Left colon (tissue), 2 donors: ENCODE data around the gene AGRN. TPM values are rescaled to one million over a fixed set of nuclear protein-coding genes. Genes with fewer than 3 reads are reported as not detected.
A peak's percentile ranks its signal among the peaks of the same experiment; 100 is the strongest.
"Not testable (repeated sequence)": the region's sequence is repeated elsewhere in the genome, so short reads cannot be mapped to it uniquely, and the experiment has no call there.

Experiments used
- ATAC-seq: fragments of 200-7000 bp; cut with Tn5 transposase; one replicate; pipeline ENCODE4 v1.9.1; 2020; ENCODE audit warnings: mild to moderate bottlenecking, moderate library complexity
- DNase-seq, 2 donors: peaks; one replicate each; pipeline ENCODE4 v3.0.0-alpha.2; 2020
- intact Hi-C, 2 donors: fragments of 100-400 bp; cut with DNase I in 1 of 2; cut with micrococcal nuclease in 1 of 2; formaldehyde crosslinking; loops; one replicate each; pipeline versions ENCODE4 v1.11.2 to v1.14.0; 2022; cut with DNase I, micrococcal nuclease
- total RNA-seq, 2 donors: library from RNA; stranded (reverse); fragmentation: NEBNext Ultra II Directional; extraction: Animal tissue kit (Norgen Biotek cat#: 25700); gene quantifications; one replicate each; pipeline ENCODE4 v1.2.1, GENCODE V29; 2021
- donor health status: DM: no; HTN: no; CAD: no.
- donor health status: DM: yes; HTN: yes; CAD: no.

The AGRN gene
- total RNA-seq, 2 donors from 2014 or later: 54.0 to 59.5 TPM

DNA sequence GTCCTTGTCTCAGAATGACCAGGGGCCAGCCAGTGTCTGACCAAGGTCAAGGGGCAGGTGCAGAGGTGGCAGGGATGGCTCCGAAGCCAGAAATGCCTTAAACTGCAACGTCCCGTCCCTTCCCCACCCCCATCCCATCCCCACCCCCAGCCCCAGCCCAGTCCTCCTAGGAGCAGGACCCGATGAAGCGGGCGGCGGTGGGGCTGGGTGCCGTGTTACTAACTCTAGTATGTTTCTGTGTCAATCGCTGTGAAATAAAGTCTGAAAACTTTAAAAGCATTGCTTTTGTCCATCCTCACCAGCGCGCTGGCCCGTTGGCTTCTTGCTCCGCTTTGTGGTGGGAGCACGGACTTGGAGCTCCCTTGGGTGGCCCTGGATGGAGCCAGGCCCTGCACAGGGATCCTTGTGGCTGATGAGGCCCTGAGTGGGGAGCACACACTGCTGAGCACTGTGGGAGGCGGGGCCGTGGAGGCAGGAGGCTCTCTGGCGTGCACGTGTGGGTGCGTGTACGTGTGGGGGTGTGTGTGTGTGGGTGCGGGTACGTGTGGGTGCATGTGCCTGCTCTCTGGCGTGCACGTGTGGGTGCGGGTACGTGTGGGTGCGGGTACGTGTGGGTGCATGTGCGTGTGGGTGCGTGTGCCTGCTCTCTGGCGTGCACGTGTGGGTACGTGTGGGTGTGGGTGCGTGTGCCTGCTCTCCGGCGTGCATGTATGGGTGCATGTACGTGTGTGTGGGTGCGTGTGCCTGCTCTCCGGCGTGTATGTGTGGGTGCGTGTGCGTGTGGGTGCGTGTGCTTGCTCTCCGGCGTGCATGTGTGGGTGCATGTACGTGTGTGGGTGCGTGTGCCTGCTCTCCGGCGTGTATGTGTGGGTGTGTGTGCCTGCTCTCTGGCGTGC, 36.2 kb downstream of the AGRN start:
- ATAC-seq (no peak), DNase-seq (no peak)
- intact Hi-C loops: no loop called here

DNA sequence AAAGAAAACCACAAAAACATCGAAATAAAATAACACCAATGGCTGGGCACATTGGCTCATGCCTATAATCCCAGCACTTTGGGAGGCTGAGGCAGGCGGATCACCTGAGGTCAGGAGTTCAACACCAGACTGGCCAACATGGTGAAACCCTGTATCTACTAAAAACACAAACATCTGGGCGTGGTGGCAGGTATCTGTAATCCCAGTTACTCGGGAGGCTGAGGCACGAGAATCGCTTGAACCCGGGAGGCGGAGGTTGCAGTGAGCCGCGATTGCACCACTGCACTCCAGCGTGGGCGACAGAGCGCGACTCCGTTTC, 37.8 kb downstream of the AGRN start:
- intact Hi-C loops, ATAC-seq: not testable (repeated sequence)

GRCh38 chr1:1058088-1058905, 38.4 kb downstream of the AGRN start:
- no peak for ATAC-seq
- no peak for DNase-seq
- intact Hi-C loops: no loop called here

More for the DNA sequence above, 37.8 kb downstream of the AGRN start:
- not testable (repeated sequence) for DNase-seq

- DNase-seq: peak in 1 of 2 donors; percentile 39
- intact Hi-C loops: no loop called here
- ATAC-seq: peak; percentile 17
These were observed 39.1 kb downstream of the AGRN start for GRCh38 chr1:1058921-1059493.

DNA sequence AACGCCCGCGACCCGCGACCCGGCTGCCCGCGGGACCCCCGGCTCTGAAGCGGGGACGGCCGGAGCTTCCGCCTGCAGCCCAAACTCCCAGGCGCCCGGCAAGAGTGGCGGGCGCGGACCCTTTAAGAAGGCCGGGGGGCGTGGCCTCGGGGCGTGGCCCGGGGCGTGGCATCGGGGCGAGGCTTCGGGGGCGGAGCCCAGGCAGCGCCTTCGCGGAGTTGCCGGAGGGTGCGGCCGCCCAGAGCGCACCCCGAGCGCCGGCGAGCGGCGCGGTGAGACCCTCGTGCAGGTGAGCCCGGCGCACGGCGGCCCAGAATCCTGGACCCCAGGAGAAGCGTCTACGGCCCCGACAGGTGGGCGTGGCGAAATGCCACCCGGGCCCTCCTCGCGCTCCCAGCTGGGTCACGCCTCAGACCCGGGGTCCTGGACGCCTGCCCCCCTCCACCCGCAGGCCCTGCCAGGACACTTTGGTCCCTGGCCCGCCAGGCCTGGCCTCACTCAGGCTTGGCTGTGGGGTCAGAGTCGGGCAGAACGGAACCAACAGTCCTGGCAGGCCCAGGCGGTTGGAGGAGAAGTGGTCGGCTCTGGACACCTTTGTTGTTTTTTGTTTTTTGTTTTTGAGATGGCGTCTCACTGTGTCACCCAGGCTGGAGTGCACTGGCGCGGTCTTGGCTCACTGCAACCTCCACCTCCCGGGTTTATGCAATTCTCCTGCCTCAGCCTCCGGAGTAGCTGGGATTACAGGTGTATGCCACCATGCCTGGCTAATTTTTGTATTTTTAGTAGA, 39.8 kb downstream of the AGRN start:
- intact Hi-C loops: loop anchor here in 1 of 2 donors (10.0 kb wide), 1 partner anchor 75 kb away; the partner anchor contains the start of gene PERM1
- ATAC-seq: peak; percentile 88

DNA sequence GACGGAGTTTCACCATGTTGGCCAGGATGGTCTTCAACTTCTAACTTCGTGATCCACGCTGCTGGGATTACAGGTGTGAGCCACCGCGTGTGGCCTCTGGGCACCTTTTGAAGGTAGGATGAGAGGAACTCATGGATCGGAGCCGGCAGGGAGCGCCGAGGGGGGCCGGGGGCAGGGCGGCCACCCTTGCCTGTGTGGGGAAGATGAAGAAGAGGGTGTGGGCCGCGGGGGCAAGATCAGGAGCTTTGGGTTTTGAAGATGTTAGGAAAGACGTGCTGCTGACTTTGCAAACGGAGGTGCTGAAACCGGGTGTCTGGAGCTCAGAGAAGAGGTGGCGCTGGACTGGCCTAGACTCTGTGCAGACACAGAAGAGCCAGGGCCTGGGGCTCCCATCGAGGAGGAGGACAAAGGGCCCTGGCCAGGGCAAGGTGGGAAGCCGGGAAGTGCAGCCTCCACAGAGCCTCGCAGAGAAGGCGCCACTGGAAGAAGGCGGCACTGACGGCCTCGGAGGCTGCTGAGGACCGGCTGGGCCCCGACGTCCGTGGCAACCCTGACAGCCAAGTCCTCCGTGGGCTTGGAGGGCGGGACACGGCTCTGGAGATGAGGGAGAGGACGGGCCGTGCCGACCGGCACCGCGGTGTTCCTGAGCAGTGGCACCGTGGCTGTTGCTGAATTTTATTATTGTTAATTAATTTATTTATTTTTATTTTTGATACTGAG, 40.5 kb downstream of the AGRN start:
- intact Hi-C loops: loop anchor here in 1 of 2 donors (10.0 kb wide), 1 partner anchor 76 kb away; the partner anchor contains the start of gene PERM1
- no peak for ATAC-seq
- no peak for DNase-seq

More for the DNA sequence above, 39.8 kb downstream of the AGRN start:
- peak; percentile 82 to 96 for DNase-seq

- intact Hi-C loops: loop anchor here in 1 of 2 donors (10.0 kb wide), 1 partner anchor 77 kb away; the partner anchor contains the start of gene PERM1
- no peak for DNase-seq
- no peak for ATAC-seq
These were observed 41.9 kb downstream of the AGRN start for GRCh38 chr1:1061682-1062345.

DNA sequence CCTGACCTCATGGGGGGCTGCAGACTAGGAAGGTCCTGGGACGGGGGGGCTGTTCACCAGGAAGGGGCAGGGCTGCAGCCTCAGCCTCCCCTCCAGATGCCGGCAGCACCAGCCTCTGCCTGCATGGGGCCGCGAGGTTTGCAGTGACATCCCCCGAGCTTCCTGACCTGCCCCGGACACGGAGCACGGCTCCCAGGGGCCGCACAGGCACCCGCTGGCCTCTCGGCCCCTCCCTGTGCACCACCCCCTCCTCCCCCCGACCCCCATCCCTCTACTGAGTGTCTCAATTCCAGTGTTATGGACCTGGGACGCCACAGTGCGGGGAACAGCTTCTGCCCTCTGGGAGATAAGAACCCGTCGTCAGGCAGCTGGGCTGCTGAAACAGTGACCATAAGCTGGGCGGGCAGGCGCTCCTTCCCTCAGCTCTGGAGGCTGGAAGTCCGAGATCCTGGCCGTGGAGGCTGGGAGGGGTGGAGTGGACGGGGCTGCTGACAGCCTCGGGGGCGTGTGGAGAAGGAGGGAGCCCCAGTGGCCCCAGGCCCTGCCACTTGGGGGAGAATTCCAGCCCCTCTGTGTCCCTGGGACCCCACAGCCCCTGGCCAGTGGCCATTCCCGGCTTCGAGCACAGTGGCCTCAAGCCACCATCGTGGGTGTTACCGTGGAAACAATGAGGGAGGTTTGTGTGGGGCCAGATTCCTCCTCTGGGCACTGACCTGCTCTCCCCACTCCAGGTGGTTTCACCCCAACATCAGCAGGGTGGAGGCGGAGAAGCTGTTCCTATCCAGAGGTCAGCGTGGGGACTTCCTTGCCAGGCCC, 42.6 kb downstream of the AGRN start:
- no peak for ATAC-seq
- DNase-seq: no peak
- intact Hi-C loops: loop anchor here in 1 of 2 donors (10.0 kb wide), 1 partner anchor 78 kb away; the partner anchor contains the start of gene PERM1

GRCh38 chr1:1063261-1063944, 43.5 kb downstream of the AGRN start:
- ATAC-seq (no peak), DNase-seq (no peak)
- intact Hi-C loops: loop anchor here in 1 of 2 donors (10.0 kb wide), 1 partner anchor 79 kb away; the partner anchor contains the start of gene PERM1

- intact Hi-C loops: loop anchor here in 1 of 2 donors (10.0 kb wide), 1 partner anchor 79 kb away; the partner anchor contains the start of gene PERM1
- ATAC-seq (peak; percentile 45), DNase-seq (peak in 1 of 2 donors; percentile 81)
These were observed 44.3 kb downstream of the AGRN start for GRCh38 chr1:1063945-1064831.

DNA sequence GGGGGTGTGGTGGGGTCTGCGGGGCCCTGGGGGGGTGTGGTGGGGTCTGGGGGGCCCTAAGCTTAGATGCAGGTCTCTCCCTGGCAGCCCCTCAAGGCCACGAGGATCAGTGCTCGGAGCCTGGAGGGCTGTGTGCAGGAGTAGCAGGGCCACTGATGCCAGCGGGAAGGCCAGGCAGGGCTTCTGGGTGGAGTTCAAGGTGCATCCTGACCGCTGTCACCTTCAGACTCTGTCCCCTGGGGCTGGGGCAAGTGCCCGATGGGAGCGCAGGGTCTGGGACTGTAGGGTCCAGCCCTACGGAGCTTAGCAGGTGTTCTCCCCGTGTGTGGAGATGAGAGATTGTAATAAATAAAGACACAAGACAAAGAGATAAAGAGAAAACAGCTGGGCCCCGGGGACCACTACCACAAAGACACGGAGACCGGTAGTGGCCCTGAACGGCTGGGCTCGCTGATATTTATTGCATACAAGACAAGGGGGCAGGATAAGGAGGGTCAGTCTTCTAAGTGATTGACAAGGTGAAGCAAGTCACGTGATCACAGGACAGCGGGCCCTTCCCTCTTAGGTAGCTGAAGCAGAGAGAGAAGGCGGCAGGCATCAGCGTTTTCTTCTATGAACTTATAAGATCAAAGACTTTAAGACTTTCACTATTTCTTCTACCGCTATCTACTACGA, 45.5 kb downstream of the AGRN start:
- no peak for ATAC-seq
- no peak for DNase-seq
- intact Hi-C loops: loop anchor here (5.0 to 10.0 kb wide), 2 partner anchors 81 to 83 kb away; partner anchors contain the start of gene PERM1 (in 2 of the 2)

DNA sequence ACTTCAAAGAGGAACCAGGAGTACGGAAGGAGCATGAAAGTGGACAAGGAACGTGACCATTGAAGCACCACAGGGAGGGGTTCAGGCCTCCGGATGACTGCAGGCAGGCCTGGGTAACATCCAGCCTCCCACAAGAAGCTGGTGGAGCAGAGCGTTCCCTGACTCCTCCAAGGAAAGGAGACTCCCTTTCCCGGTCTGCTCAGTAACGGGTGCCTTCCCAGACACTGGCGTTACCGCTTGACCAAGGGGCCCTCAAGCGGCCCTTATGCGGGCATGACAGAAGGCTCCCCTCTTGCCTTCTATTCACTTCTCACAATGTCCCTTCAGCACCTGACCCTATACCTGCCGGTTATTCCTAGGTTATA, 46.0 kb downstream of the AGRN start:
- ATAC-seq, DNase-seq: not testable (repeated sequence)
- intact Hi-C loops: loop anchor here (5.0 to 10.0 kb wide), 2 partner anchors 81 to 84 kb away; partner anchors contain the start of gene PERM1 (in 2 of the 2)

DNA sequence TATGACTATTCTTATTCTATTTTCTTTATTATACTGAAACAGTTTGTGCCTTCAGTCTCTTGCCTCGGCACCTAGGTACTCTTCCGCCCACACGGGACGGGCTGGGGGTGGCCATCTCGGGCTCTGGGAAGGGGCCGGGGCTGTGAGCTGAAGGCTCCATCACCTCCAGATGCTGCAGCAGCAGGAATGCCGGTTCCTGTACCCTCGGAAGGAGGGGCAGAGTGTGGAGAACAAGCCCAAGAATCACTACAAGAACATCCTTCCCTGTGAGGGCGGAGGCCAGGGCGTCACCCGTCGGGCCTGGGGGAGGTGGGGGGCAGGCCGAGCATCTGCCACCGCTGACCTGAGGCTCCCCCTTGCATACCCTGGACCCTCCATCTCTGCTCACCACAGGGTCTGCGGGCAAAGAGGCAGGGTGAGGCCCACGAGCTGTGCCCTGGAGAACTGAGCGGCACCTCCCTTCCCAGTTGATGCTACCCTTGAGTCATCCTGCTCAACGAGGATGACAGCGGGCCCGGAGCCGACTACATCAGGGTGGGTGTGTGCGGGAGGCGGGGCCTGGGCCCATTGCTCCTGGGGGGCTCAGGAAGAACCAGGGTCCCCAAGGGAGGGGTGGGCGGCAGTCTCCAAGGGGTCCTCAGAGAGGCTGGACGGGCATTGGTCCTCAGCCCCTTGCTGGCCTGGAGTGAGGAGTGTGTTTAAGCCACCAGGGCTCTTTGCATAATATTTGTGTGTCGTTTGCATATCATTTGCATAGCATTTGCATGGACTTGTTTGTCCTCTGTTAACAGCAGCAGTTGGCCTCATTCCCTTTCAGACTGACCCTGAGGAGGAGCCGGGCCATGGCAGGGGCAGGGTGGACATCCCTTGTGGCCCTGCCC, 46.7 kb downstream of the AGRN start:
- ATAC-seq (no peak), DNase-seq (no peak)
- intact Hi-C loops: loop anchor here (5.0 to 10.0 kb wide), 2 partner anchors 82 to 84 kb away; partner anchors contain the start of gene PERM1 (in 2 of the 2)
